ENCODE data around the gene TRERF1. TPM values are rescaled to one million over a fixed set of nuclear protein-coding genes. Genes with fewer than 3 reads are reported as not detected.

Gene TRERF1
- total RNA-seq, 2 donors from 2014 or later = 1.2 to 2.6 TPM

- intact Hi-C loops (cut with DNase I) = no loop called here
- no peak for DNase-seq
- ATAC-seq = no peak
Observed at GRCh38 chr6:42352856-42353564, 98.7 kb downstream of the TRERF1 start.

GRCh38 chr6:42350911-42351310, 100.8 kb downstream of the TRERF1 start:
- intact Hi-C loops (cut with DNase I) = no loop called here
- DNase-seq = no peak
- no peak for ATAC-seq

DNA sequence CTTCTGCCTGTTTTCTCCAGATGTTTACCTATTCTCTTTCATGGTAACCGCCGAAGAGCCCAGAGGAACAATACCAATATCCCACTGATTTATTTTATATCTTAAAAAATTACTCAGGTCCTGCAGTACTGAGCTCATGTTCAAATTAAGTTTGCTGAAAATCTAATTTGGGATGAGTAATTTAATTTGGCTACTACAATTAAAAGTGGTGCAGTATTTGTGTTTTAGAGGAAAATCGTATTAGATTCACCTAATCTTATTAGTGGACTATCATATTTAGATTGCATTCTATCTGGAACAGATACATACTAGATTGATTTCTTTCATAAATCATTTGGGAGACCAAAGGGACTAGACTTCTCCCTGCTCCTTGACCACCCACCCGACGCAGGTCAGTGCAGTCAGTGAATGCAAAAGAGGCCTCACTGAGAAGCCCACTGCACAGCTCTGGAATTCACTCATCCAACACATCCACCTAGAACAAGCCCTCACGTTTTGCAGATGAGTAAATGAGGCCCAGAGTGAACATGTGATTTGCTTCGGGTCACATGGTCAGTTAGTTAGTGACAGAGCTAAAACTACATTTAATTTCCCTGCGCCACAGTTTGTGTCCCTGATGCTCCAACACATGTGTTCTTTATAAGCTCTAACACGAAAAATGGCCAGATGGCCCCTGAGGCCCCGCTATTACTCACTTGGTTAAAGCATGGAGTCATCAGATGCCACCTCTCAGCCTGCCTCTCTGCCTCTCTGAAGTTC, 101.8 kb downstream of the TRERF1 start:
- ATAC-seq (no peak), DNase-seq (no peak)
- intact Hi-C loops (cut with DNase I) = no loop called here

DNA sequence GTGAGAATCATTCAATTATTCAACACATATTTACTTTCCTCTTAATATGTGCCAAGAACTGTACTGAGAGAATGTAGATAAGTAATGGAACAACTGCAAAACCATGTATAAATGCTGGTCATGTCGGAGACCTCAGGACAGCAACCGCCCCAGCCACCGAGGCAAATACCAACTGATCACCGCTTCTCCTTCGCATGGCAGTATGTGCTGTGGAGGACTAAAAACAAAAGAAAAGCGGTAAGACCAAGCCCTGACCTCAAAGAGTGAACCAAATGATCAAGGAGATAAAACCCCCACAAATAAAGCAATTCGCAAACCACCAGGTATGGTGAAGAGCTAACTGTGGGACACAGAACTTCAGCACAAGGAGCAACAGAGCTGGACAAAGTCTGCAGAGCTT, 104.3 kb downstream of the TRERF1 start:
- no peak for ATAC-seq

DNA sequence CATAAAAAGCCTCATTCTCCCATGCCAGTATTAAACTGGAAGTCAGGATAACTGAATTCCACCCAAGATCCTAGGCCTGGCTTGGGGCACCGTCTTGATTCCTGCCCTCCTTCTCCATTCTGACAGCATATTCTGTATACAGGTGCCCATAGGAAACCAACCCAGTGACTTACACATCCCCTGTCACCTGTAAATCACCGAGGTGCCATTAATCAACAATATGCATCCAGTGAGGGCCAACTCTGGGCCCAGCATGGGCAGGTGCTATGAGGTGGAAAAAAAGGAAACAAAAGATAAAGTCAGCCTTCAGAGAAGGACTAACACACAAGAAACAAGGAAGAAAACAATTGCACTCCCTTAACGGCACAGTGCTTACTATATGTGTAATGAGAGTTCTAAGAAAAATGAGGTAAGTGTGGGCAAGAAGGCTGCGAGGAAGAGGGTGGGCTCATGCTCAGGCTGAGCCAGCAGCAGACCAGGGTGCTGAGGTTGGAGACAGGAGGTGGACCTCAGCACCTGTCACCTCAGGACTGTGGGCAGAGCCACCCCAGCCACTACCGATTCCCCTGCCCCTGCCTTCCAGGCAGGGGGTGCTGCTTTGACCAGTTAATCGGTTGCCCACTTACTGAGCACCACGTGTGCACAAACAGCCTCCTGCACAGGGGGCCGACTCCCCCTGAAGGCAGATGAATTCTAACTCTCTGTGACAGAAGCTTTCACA, 105.9 kb downstream of the TRERF1 start:
- intact Hi-C loops (cut with DNase I) = no loop called here
- no peak for ATAC-seq
- DNase-seq = no peak

More for the DNA sequence above, 104.3 kb downstream of the TRERF1 start:
- intact Hi-C loops (cut with DNase I) = no loop called here
- no peak for DNase-seq

GRCh38 chr6:42344756-42345155, 107.0 kb downstream of the TRERF1 start:
- intact Hi-C loops (cut with DNase I) = no loop called here
- no peak for DNase-seq

DNA sequence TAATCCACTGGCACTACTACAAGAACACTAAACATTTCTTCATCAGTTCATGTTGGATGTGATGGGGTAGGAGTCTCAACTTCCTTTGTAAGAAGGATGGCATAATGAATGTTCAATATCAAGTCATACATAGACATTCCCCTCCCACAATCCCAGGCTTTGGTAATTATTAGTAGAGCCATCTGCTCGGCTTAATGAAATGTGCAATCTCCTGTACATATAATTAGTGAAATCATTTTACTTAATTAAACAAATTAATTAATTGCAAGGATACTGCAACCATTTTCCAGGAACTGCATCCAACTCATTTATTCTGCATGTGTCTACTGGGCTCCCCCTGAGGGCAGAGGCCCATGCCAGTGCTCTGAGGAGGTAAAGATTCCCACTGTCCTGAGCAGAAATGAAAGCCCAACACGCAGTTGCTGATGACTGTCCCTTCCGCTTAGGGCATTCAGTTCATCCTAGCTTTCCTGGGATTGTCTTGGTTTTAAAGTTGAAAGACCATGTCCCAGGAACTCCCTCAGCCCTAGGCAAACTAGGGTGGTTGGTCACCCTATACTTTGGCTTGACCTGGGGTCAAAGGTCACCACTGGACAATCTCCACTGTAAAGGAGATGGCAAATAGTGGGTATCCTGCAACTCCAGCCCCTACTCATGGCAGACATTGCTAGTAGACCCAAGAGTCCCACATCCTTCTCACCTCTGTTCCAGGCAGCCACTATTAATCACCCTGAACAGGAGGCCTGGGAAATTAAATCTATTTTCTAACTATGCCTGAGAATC, 109.8 kb downstream of the TRERF1 start:
- no peak for ATAC-seq
- intact Hi-C loops (cut with DNase I) = no loop called here
- no peak for DNase-seq

More at GRCh38 chr6:42344756-42345155, 107.0 kb downstream of the TRERF1 start:
- no peak for ATAC-seq

GRCh38 chr6:42341221-42341620, 110.5 kb downstream of the TRERF1 start:
- ATAC-seq (no peak), DNase-seq (no peak)
- intact Hi-C loops (cut with DNase I) = no loop called here

- DNase-seq (no peak), ATAC-seq (no peak)
- intact Hi-C loops (cut with DNase I) = no loop called here
Observed at GRCh38 chr6:42340511-42340910, 111.2 kb downstream of the TRERF1 start.

DNA sequence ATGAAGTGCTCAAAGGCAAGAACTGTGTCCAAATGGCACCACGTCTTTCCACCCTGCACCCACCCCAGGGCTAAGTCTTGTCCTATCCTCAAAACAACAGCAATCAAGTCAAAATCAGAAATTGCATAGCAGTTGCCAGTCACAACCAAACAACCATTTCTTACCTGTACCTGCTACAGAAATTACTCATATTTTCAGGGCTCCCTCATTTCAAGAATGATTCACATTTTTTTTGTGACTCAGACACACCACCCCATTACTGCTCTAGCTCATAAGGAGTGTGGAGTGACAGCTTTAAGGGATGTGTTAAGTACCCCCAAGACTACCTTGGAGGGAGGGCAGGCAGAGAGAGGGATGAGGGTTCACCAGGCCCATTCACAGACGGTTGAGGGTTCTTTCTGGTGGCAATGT, 111.7 kb downstream of the TRERF1 start:
- DNase-seq = no peak
- no peak for ATAC-seq
- intact Hi-C loops (cut with DNase I) = no loop called here

- ATAC-seq (peak; percentile 53 to 94), DNase-seq (no peak)
- intact Hi-C loops (cut with DNase I) = no loop called here
Observed at GRCh38 chr6:42338744-42339222, 112.9 kb downstream of the TRERF1 start.

DNA sequence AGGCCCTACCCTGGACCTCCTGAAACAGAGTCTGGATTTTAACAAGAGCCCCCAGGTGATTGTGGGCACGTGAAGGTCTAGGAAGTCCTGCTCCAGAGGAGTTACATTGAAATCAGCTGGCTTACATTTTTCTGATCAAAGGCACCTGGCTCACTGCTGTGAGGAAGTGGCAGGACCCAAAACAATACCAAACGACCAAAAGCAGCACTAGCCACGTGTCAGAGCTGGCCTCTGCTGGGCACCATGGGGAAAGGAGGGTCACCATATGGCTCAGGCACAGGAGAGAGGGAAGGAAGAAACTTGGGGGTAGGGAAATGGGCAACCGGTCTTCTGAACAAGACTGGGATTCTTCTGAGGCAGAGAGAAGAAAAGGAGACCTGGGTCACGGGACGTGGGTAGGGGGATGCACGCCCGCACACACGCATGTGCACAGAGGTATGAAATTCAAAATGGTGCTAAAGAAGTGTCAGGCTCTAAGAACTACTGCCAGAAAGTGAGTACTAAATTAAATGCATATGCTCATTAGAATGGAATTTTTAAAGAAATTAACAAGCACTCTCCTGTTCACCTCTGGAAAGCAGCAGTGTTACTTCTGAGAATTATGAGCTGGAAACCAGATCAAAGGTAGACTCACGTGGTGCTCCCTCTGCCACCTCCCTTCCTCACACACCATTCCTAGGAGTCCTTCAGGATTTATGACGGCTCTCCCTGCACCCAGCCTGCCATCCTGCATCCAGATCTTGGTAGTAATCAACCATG, 113.6 kb downstream of the TRERF1 start:
- intact Hi-C loops (cut with DNase I) = no loop called here
- ATAC-seq (peak in 1 of 2 donors; percentile 23), DNase-seq (no peak)

DNA sequence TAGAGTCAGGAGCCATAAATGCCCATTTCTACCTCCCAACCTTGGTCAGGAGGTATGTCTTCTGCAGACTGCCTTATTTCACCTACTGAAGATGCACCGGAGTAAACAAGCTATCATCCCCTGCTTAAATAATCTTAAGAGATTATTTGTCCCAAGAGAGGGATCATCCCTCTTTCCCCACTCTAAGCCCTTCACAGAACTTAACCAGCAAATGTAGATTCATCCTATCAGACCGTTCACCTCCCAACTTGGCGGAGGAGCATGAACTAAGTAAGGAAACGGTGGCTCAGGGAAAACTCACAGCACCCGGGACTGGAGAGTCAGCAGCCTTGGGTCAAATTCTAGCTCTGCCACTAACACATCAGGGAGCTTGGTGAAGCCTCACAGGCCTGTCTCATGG, 115.3 kb downstream of the TRERF1 start:
- ATAC-seq = no peak
- intact Hi-C loops (cut with DNase I) = no loop called here
- DNase-seq = no peak

DNA sequence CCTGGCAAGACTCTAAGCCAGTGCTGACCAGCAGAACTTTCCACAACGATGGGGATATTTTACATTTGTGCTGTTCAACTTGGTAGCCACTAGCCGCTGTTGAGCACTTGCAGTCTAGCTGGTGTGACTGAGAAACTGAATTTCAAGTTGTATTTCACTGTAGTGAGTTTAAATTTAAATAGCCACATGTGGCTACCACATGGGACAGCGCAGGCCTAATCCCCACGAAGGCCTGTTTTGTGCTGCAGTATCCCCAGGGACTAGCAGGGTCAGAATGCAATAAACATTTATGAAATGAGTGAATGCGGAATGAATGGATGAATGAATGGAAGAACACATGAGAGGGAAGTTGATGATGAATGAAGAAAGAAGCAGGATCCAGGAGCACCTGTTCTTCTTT, 115.8 kb downstream of the TRERF1 start:
- intact Hi-C loops (cut with DNase I) = no loop called here
- DNase-seq (no peak), ATAC-seq (no peak)

- DNase-seq (no peak), ATAC-seq (no peak)
- intact Hi-C loops (cut with DNase I) = no loop called here
Observed at GRCh38 chr6:42334870-42335269, 116.9 kb downstream of the TRERF1 start.

- ATAC-seq = no peak
Observed at GRCh38 chr6:42333612-42334011, 118.1 kb downstream of the TRERF1 start.

GRCh38 chr6:42332916-42333315, 118.8 kb downstream of the TRERF1 start:
- intact Hi-C loops (cut with DNase I) = no loop called here

More at GRCh38 chr6:42333612-42334011, 118.1 kb downstream of the TRERF1 start:
- DNase-seq = no peak
- intact Hi-C loops (cut with DNase I) = no loop called here

DNA sequence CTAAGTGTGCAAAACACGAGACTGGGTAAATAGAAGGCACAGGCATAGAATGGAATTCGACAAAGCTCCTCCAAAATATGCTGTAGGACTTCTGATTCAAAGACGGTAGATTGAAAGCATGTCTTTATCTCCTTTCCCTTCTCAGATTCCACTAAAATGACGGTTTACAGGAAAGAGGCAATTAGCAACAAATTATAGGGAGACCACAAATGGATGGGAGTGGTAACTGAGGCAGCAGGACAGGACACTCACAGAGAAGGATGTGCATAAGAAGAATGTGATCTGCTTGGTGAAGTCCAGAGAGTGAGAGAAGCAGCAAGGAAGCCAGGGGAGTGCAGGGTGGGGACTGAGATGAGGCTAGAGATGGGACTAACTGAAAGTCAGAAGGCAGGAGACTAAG, 120.7 kb downstream of the TRERF1 start:
- intact Hi-C loops (cut with DNase I) = no loop called here
- no peak for ATAC-seq
- DNase-seq = no peak

More at GRCh38 chr6:42332916-42333315, 118.8 kb downstream of the TRERF1 start:
- ATAC-seq (no peak), DNase-seq (no peak)

Measured in left cardiac atrium (tissue), 4 donors.